PC-3 (cell line): ENCODE results near the gene SERINC1.

Source experiments
- CTCF ChIP-seq: fragments of 300-600 bp; sonication (generic); conservative IDR thresholded peaks from 2 replicates; pipeline ENCODE4 v1.5.1; 2017; ENCODE audit warnings: antibody characterized with exemption, low read depth, mild to moderate bottlenecking, low read length
- EZH2phosphoT487 ChIP-seq: fragments of 300-600 bp; sonication (generic); IDR thresholded peaks from 2 replicates; pipeline ENCODE4 v1.6.1; 2018; ENCODE audit warnings: mild to moderate bottlenecking, antibody characterized with exemption, low read length, borderline replicate concordance

- TF ChIP-seq CTCF: no peak
- no peak for TF ChIP-seq EZH2phosphoT487
Observed at GRCh38 chr6:122461885-122462284, 9.7 kb downstream of the SERINC1 start.
